Right atrium auricular region (tissue), 2 donors: ENCODE measurements around the gene HSPA14. TPM values are rescaled to one million over a fixed set of nuclear protein-coding genes. Genes with fewer than 3 reads are reported as not detected.
"Not testable (repeated sequence)": the region's sequence is repeated elsewhere in the genome, so short reads cannot be mapped to it uniquely, and the experiment has no call there.

Source experiments
- DNase-seq: peaks from one replicate; pipeline ENCODE4 v3.0.0-alpha.2; 2019; ENCODE audit warnings: low spot score
- H3K27ac ChIP-seq, 2 donors: fragments of 200-600 bp; sonication (generic); 1 replicate in 1 of 2; 2 replicates in 1 of 2; pipeline ENCODE4 v1.5.1; 2016 to 2019
- H3K27me3 ChIP-seq, 2 donors: fragments of 200-600 bp; sonication (generic); one replicate each; pipeline versions ENCODE4 v1.5.1 to v1.6.0; 2017 to 2019
- H3K36me3 ChIP-seq: fragments of 200-600 bp; sonication (generic); one replicate; pipeline ENCODE4 v1.5.1; 2016
- H3K4me1 ChIP-seq, 2 donors: fragments of 200-600 bp; sonication (generic); one replicate each; pipeline versions ENCODE4 v1.5.1 to v1.6.0; 2017 to 2019
- H3K4me3 ChIP-seq, 2 donors: fragments of 200-600 bp; sonication (generic); 1 replicate in 1 of 2; 2 replicates in 1 of 2; pipeline ENCODE4 v1.5.1; 2017 to 2019; ENCODE audit warnings: mild to moderate bottlenecking in 1 of 2, moderate library complexity in 1 of 2
- H3K9me3 ChIP-seq, 2 donors: fragments of 200-600 bp; sonication (generic); one replicate each; pipeline ENCODE4 v1.5.1; 2019
- total RNA-seq, 2 donors: library from RNA; depleted of rRNA; stranded (reverse); fragments of >200 nt; gene quantifications; one replicate each; pipeline ENCODE4 v1.1.0, GENCODE V29; 2016
- TF ChIP-seq, protein P1 (sequence below), 2 donors: fragments of 200-600 bp; sonication (generic); IDR thresholded peaks; one replicate each; pipeline ENCODE4 v1.5.1; 2019; ENCODE audit warnings: antibody characterized with exemption in 2 of 2

HSPA14 gene
- total RNA-seq, 2 donors from 2014 or later = 6.1 to 9.7 TPM

DNA sequence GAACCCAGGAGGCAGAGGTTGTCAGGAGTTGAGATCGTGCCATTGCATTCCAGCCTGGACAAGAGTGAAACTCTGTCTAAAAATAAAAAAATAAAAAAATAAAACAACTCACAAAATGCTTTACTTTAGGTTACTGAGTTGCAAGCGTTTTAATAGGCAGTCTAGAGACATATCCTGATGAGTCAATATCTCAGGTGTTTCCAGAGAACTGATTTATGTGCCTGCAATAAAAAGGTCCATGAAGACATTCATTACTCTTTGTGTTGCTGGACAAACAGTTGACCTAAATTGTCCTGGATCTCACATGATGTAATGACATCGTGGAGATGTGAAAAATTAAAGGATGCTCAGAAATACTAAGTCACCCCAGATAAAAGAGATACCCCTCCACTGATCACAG, 31.8 kb upstream of the HSPA14 start:
- TF ChIP-seq, protein P1, sequence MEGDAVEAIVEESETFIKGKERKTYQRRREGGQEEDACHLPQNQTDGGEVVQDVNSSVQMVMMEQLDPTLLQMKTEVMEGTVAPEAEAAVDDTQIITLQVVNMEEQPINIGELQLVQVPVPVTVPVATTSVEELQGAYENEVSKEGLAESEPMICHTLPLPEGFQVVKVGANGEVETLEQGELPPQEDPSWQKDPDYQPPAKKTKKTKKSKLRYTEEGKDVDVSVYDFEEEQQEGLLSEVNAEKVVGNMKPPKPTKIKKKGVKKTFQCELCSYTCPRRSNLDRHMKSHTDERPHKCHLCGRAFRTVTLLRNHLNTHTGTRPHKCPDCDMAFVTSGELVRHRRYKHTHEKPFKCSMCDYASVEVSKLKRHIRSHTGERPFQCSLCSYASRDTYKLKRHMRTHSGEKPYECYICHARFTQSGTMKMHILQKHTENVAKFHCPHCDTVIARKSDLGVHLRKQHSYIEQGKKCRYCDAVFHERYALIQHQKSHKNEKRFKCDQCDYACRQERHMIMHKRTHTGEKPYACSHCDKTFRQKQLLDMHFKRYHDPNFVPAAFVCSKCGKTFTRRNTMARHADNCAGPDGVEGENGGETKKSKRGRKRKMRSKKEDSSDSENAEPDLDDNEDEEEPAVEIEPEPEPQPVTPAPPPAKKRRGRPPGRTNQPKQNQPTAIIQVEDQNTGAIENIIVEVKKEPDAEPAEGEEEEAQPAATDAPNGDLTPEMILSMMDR (IDR thresholded peaks at IDR 0.05) = no peak
- Histone ChIP-seq H3K4me1 (no peaks in the 10 kb centered on the region), H3K4me3 (no peak overlapping the region), H3K9me3 (no peaks in the 10 kb centered on the region), H3K27me3 (no peaks in the 10 kb centered on the region), H3K36me3 (no peaks in the 10 kb centered on the region), H3K27ac (no peak overlapping the region)
- no peak for DNase-seq

DNA sequence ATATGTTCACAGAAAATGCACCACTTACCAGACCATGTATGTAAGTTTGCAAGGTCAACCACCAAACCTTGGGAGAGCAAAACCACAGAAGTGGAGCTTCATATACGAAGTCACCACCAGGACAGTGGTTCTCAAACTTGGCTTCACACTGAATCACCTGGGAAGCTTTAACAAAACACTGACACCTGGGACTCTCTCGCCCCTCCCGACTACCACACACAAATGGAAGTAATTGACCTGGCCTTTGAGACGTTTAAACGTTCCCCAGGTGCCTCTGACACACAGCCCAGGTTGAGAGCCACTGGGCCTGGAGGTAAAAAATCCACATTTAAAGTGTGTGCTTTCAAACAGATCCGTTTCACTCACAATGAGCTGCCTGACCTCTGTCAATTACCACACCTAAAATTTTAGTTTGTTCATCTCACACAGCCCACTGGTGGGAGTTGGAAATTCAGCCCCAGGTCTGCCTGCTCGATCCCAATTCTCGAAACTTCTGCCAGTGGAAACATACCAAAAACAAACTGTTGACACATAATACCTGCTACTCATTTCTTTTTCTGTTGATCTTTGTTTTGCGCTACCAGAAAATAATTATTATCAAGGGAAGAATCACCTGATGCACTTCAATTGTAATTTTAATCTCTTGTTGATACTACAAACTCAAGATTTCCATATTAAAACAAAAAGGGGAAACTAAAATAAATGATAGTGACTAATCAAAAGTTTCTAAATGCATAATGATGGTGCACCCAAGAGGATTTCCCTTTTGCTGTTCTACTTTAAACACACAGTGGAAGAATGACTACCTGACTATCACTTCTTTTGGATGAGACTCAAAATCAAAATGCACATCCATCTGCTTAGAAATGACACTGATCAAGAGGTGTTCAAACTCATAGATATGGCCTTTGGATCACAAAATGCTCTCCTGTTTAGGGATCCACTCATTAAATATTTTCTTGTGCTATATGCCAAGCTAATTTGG, 26.8 kb upstream of the HSPA14 start:
- H3K9me3 ChIP-seq = no peaks in the 10 kb centered on the region
- H3K27me3 ChIP-seq = no peaks in the 10 kb centered on the region
- TF ChIP-seq, protein P1 (IDR thresholded peaks at IDR 0.05) = no peak
- H3K4me3 ChIP-seq = no peak overlapping the region
- H3K4me1 ChIP-seq = no peaks in the 10 kb centered on the region
- no peak overlapping the region for H3K27ac ChIP-seq
- no peak for DNase-seq
- H3K36me3 ChIP-seq = no peaks in the 10 kb centered on the region

DNA sequence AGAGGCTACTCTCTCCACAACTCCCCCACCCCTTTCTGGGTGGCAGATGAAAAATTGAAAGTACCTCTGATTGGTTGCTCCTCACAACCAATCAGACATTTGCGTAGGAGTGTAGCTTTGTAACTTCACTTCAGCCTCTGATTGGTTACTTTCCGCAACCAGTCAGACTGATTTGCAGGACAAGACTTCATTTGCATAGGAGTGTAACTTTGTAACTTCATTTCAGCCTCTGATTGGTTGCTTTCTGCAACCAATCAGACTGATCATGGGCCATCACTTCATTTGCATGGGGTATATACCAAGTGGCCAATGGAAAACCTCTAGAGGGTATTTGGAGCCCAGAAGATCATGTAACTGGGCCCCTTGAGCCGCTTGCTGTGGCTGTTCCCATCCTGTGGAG, 25.8 kb upstream of the HSPA14 start:
- H3K27me3 ChIP-seq = no peaks in the 10 kb centered on the region
- no peak for DNase-seq
- no peaks in the 10 kb centered on the region for H3K9me3 ChIP-seq
- H3K27ac ChIP-seq = no peak overlapping the region
- no peaks in the 10 kb centered on the region for H3K4me1 ChIP-seq
- no peaks in the 10 kb centered on the region for H3K36me3 ChIP-seq
- no peak overlapping the region for H3K4me3 ChIP-seq
- TF ChIP-seq, protein P1 (IDR thresholded peaks at IDR 0.05) = no peak

DNA sequence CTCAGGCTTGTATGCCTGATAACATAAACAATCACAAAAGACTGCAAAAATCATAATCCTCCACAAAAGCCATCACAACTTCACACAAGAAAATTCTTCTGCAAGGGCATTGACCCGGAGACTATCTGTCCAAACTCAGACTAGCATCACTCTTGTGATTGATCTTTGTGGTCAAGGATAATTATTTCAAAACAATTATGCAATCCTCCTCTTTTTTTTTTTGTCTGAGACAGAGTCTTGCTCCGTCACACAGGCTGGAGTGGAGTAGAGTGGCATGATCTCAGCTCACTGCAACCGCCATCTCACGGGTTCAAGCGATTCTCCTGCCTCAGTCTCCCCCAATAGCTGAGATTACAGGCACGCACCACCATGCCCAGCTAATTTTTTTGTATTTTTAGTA, 22.4 kb upstream of the HSPA14 start:
- Histone ChIP-seq H3K9me3 (no peaks in the 10 kb centered on the region), H3K27me3 (no peaks in the 10 kb centered on the region), H3K4me1 (no peaks in the 10 kb centered on the region), H3K4me3 (no peak overlapping the region), H3K36me3 (no peaks in the 10 kb centered on the region), H3K27ac (no peak overlapping the region)
- no peak for DNase-seq
- TF ChIP-seq, protein P1 (IDR thresholded peaks at IDR 0.05) = no peak

DNA sequence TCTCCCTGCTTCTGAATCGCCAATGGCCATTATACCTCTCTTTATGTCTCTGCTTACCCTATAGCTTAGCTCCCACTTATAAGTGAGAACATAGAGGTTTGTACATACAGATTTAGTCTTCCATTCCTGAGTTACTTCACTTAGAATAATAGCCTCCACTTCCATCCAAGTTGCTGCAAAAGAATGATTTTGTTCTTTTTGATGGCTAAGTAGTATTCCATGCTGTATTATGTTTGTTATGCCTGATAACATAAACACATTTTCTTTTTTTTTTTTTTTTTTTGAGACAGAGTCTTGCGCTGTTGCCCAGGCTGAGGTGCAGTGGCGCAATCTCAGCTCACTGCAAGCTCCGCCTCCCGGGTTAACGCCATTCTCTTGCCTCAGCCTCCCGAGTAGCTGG, 21.4 kb upstream of the HSPA14 start:
- not testable (repeated sequence) for H3K4me3 ChIP-seq, H3K9me3 ChIP-seq, H3K27ac ChIP-seq, DNase-seq, H3K27me3 ChIP-seq, H3K4me1 ChIP-seq, H3K36me3 ChIP-seq

DNA sequence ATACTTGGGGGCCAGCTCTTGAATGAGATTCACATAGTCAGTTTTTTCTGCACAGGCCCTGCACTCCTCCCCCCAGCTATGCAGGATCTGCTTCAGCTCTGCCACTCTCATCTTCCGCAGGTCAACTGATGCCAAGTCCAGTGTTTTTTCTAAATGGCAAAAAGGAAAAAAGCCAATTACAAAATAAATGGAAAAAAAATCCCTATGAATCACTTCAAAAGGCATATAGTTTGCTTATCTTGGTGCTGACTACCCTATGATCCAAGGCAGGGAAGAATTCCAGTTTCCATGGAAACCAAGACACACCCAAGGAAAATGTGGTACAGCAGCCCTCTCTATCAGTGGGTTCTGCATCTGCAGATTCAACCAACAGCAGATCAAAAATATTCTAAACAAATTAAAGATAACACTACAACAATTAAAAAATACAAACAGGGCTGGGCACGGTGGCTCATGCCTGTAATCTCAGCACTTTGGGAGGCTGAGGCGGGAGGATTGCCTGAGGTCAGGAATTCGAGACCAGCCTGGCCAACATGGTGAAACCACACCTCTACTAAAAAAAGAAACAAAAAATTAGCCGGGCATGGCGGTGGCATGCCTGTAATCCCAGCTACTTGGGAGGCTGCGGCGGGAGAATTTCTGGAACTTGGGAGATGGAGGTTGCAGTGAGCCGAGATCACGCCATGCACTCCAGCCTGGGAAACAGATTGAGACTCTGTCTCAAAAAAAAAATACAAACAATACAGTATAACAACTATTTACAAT, 17.9 kb upstream of the HSPA14 start:
- H3K4me1 ChIP-seq = no peaks in the 10 kb centered on the region
- DNase-seq = no peak
- H3K27me3 ChIP-seq = no peaks in the 10 kb centered on the region
- no peak overlapping the region for H3K27ac ChIP-seq
- H3K9me3 ChIP-seq = no peaks in the 10 kb centered on the region
- H3K36me3 ChIP-seq = no peaks in the 10 kb centered on the region
- no peak overlapping the region for H3K4me3 ChIP-seq
- TF ChIP-seq, protein P1 (IDR thresholded peaks at IDR 0.05) = no peak
